ENCODE data around the gene RIT2.

GRCh38 chr18:42860548-42860947 is 254.9 kb downstream of the RIT2 start:
- TF ChIP-seq CTCF (IDR thresholded peaks at IDR 0.05) (no peak), POLR2A (IDR thresholded peaks at IDR 0.05) (no peak), EP300 (IDR thresholded peaks at IDR 0.05) (no peak)

All from tibial nerve (tissue), 4 donors.